Measurements from ENCODE around the gene GPANK1. TPM values are rescaled to one million over a fixed set of nuclear protein-coding genes. Genes with fewer than 3 reads are reported as not detected.

The GPANK1 gene
- total RNA-seq, 1 donor: 16.2 TPM

GRCh38 chr6:31643818-31644454 lies 20.9 kb downstream of the GPANK1 start:
- DNase-seq (ENCODE audit: low read depth in 2 of 3, low spot score in 2 of 3): no peak

GRCh38 chr6:31642798-31643570 lies 21.8 kb downstream of the GPANK1 start:
- no peak for DNase-seq (ENCODE audit: low read depth in 2 of 3, low spot score in 2 of 3)

GRCh38 chr6:31641370-31641769 lies 23.4 kb downstream of the GPANK1 start:
- no peak for DNase-seq (ENCODE audit: low read depth in 2 of 3, low spot score in 2 of 3)

GRCh38 chr6:31640612-31641011 lies 24.2 kb downstream of the GPANK1 start:
- DNase-seq (ENCODE audit: low read depth in 2 of 3, low spot score in 2 of 3): no peak

DNA sequence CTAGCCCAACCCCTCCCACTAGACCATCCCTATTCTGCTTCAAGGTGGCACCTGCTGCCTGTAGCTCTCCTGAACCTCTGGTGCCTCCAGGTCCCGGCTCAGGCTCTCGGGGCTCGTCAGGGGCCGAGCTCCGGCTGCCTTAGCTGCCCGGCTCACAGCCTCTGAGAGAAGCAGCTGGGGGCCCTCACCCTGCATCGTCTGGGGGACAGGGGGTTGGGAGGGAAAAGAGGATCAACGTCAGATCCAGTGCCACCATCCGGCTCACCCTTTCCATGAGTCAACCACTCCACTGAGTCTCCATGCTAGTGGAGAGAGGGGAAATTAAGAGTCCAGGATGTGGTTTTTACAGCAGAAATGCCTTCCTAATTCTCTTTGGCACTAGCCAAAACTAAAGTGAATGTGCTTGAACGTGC lies 25.3 kb downstream of the GPANK1 start:
- no peak for DNase-seq (ENCODE audit: low read depth in 2 of 3, low spot score in 2 of 3)

DNA sequence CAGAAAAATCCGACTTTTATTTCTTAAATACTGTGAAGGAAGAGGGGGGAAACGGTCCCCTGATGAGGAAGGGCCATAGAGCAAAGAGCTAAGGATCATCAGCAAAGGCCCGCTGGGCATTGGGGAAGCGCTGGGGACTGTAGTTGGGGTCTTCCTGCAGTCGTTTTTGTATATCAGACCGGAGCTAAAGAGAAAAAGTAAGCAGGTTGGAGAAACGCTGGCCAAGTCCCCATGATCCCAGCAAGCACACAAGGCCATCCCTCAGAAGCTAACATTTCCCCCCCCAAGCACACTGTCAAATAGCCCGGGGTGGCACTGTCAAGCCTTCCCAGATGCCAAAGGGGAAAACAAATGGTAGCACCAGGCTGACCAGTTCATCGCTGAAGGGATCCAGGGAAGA lies 25.8 kb downstream of the GPANK1 start:
- DNase-seq (ENCODE audit: low read depth in 2 of 3, low spot score in 2 of 3): no peak

DNA sequence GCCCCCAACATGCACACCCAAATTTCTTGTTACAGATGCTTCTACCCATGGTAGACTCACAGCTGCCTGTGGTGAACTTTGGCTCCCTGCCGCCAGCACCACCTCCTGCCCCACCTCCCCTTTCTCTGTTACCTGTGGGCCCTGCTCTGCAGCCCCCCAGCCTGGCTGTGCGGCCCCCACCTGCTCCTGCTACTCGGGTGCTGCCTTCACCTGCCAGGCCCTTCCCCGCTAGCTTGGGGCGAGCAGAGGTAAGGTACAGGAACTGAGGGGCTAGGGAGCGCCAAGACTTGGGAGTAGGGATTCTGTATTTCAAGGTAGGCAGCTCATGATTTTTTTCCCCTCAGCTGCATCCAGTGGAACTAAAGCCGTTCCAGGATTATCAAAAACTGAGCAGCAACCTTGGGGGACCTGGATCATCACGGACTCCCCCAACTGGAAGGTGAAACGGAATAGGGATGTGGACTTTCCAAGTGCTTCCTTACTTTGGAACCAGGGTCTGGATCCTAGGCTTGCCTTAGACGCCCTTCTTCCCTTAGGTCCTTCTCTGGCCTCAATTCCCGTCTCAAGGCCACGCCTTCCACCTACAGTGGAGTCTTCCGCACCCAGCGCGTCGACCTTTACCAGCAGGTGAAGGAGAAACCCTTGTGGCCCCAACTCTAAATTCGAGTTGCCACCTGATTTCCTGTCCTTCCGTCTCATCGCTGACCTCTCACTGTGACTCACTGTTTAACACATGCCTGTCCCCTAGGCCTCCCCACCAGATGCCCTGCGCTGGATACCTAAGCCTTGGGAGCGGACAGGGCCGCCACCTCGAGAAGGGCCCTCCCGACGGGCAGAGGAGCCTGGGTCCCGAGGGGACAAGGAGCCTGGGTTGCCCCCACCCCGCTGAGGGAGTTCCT lies 27.9 kb downstream of the GPANK1 start:
- no peak for DNase-seq (ENCODE audit: low read depth in 2 of 3, low spot score in 2 of 3)

- DNase-seq (ENCODE audit: low read depth in 2 of 3, low spot score in 2 of 3): no peak
Observed at GRCh38 chr6:31634969-31635575, 29.7 kb downstream of the GPANK1 start.

DNA sequence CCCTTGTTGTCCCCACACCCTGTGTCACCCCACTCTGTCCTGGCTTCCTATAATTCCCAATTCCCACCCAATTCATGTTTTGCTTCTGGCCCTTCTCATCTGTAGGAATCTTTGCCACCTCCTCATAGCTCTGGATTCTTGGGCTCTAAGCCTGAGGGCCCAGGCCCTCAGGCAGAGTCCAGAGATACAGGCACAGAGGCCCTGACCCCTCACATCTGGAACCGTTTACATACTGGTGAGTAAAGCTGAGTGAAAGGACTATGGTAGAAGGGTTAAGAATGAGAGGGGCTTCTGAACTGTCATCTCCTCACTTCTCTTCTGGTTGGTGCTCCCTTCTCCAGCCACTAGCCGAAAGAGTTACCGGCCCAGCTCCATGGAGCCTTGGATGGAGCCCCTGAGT lies 30.7 kb downstream of the GPANK1 start:
- no peak for DNase-seq (ENCODE audit: low read depth in 2 of 3, low spot score in 2 of 3)

GRCh38 chr6:31633447-31633846 lies 31.4 kb downstream of the GPANK1 start:
- DNase-seq (ENCODE audit: low read depth in 2 of 3, low spot score in 2 of 3): no peak

GRCh38 chr6:31632279-31632946 lies 32.4 kb downstream of the GPANK1 start:
- no peak for DNase-seq (ENCODE audit: low read depth in 2 of 3, low spot score in 2 of 3)

GRCh38 chr6:31631681-31632278 lies 33.0 kb downstream of the GPANK1 start:
- DNase-seq (ENCODE audit: low read depth in 2 of 3, low spot score in 2 of 3): no peak

DNA sequence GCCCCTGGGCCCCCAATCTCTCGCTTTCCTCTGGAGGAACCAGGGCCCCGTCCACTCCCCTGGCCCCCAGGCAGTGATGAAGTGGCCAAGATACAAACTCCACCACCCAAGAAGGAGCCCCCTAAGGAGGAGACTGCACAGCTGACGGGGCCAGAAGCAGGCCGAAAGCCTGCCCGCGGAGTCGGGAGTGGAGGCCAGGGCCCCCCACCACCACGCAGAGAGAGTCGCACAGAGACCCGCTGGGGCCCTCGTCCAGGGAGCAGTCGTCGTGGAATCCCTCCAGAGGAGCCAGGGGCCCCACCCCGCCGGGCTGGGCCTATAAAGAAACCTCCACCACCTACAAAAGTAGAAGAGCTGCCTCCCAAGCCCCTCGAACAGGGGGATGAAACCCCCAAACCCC lies 33.6 kb downstream of the GPANK1 start:
- no peak for DNase-seq (ENCODE audit: low read depth in 2 of 3, low spot score in 2 of 3)

DNA sequence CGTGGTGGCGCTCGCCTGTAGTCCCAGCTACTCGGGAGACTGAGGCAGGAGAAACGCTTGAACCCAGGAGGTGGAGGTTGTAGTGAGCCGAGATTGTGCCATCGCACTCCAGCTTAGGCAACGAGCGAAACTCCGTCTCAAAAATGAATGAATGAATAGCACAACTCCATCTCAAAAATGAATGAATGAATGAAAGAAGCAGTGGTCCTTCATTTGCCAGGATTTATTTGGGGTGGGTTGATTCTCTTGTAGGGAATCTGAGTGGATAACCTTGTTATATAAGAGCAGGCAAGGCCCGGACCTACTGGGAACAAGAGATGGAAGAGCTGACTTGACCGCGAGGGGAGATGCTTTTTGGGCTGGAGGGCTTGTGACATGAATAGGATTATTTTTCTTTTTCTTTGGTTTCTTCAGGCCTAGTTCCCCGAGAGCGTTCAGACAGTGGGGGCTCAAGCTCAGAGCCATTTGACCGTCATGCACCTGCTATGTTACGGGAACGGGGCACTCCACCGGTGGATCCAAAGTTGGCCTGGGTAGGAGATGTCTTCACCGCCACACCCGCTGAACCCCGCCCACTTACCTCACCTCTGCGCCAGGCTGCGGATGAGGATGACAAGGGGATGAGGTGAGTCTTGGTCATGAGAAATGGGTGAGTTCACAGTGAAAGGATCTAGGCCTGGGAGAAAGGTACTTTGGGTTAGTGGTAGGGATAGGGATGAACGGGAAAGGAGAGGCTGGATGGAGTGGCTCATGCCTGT lies 34.4 kb downstream of the GPANK1 start:
- DNase-seq (ENCODE audit: low read depth in 2 of 3, low spot score in 2 of 3): no peak

DNA sequence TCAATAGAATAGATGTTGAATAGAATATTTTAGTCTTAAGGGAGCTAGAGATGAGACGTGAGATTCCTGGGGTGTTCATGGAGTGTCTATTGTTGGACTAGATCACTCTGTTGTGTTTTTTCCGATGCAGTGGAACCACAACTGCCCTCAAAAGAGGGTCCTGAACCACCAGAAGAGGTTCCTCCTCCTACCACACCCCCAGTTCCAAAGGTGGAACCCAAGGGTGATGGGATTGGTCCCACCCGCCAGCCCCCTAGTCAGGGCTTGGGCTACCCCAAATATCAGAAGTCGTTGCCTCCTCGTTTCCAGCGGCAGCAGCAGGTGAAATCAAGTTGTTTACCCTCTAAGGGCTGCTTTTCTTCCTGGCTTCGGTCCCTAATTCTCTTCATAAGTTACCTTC lies 35.8 kb downstream of the GPANK1 start:
- no peak for DNase-seq (ENCODE audit: low read depth in 2 of 3, low spot score in 2 of 3)

GRCh38 chr6:31627690-31628287 lies 37.0 kb downstream of the GPANK1 start:
- no peak for DNase-seq (ENCODE audit: low read depth in 2 of 3, low spot score in 2 of 3)

DNA sequence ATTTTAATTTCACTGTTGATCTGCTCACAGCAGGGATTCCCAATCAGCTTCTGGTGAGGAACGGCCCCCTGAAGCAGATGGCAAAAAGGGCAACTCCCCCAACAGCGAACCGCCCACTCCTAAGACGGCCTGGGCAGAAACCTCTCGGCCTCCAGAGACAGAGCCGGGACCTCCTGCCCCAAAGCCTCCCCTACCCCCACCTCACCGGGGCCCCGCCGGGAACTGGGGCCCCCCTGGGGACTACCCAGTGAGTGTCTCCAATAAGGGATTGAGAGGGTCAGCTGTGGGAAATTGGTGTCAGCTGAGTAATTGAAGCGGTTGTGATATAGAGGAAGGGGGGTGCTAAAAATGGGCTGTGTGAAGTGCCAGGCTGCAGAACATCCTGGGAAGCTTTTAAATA lies 37.8 kb downstream of the GPANK1 start:
- no peak for DNase-seq (ENCODE audit: low read depth in 2 of 3, low spot score in 2 of 3)

- DNase-seq (ENCODE audit: low read depth in 2 of 3, low spot score in 2 of 3): no peak
Observed at GRCh38 chr6:31624070-31624469, 40.7 kb downstream of the GPANK1 start.

DNA sequence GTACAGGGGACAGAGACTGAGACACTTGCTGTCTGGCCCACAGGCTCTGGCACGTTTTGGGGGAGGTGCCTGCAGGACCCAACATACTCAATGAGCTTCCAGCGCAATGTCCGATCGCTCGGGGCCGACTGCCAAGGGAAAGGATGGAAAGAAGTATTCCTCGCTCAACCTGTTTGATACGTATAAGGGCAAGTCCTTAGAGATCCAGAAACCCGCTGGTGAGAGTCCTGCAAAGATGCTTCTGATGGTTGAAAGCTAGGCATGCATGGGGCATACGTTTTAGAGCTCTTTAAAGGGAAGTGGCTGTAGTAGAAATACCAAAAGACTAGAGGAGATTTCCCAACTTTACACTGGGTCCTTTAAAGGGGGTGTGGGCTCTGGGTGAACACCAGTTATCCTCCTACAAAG lies 42.1 kb downstream of the GPANK1 start:
- no peak for DNase-seq (ENCODE audit: low read depth in 2 of 3, low spot score in 2 of 3)

All from hematopoietic multipotent progenitor cell (in vitro differentiated cells).